Tibial nerve (tissue), 3 donors: Measurements from ENCODE around the gene MLKL.

Source experiments
- POLR2A ChIP-seq, 2 donors: fragments of 450-650 bp; IDR thresholded peaks; one replicate each; pipeline ENCODE4 v1.6.1; 2017; ENCODE audit warnings: antibody characterized with exemption in 2 of 2, mild to moderate bottlenecking in 2 of 2, moderate library complexity in 2 of 2
- TF ChIP-seq, protein P1 (sequence below), 5 experiments: fragments of 200-600 bp in 3 of 5; fragments of 450-650 bp in 2 of 5; sonication (generic) in 3 of 5; IDR thresholded peaks; one replicate each; pipeline ENCODE4 v1.5.1; 2016 to 2019; ENCODE audit warnings: antibody characterized with exemption in 5 of 5, mild to moderate bottlenecking in 3 of 5, moderate library complexity in 2 of 5

GRCh38 chr16:74718140-74718539 is 17.5 kb upstream of the MLKL start:
- TF ChIP-seq, protein P1, sequence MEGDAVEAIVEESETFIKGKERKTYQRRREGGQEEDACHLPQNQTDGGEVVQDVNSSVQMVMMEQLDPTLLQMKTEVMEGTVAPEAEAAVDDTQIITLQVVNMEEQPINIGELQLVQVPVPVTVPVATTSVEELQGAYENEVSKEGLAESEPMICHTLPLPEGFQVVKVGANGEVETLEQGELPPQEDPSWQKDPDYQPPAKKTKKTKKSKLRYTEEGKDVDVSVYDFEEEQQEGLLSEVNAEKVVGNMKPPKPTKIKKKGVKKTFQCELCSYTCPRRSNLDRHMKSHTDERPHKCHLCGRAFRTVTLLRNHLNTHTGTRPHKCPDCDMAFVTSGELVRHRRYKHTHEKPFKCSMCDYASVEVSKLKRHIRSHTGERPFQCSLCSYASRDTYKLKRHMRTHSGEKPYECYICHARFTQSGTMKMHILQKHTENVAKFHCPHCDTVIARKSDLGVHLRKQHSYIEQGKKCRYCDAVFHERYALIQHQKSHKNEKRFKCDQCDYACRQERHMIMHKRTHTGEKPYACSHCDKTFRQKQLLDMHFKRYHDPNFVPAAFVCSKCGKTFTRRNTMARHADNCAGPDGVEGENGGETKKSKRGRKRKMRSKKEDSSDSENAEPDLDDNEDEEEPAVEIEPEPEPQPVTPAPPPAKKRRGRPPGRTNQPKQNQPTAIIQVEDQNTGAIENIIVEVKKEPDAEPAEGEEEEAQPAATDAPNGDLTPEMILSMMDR (IDR thresholded peaks at IDR 0.05): no peak
- TF ChIP-seq POLR2A (IDR thresholded peaks at IDR 0.05): no peak
